Measurements from ENCODE around the gene MRPS27.

The MRPS27 gene

DNA sequence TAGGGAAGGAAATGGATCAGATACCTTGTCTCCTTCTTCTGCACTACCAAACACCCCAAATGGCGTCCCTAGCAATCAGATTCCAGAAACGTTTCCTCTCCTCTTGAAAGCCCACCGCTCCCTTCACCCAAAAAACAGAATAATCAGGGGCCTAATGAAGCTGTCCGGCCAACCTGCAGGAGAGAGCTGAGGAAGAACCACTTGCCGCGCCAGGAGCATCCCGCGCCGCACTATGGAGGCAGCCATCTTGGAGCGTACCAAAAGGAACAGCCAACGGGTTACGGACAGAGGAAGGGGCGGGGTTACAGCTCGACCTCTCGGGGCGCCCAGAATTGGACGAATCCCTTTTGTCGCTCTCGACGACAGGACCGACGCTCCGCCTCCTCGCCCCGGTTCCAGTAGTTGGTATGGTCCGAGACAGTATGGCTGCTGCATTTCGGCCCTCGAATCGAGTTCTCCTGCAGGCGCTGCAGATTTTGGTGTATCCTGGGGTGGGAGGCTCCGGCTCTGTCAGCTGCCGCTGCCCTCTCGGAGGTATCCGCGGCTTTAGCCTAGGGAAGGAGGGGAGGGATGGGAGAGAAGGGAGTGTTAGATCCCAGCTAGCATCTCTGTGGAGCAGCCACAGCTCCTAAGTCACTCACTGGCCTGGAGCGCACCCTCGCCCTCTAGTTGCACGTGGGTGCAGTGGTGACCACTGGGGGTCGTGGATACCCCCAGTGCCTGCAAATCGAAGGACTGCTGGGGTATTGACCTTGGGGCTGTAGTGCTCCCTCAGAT lies at the start of gene MRPS27, which contains the start of gene PTCD2:
Gene MRPS27, minus strand, starts transcription at position 265 of the 777 bp plus-strand sequence. Its CDS starts 19 bp downstream, at position 246.
Gene PTCD2, plus strand, starts transcription at position 398 of the 777 bp plus-strand sequence. Its CDS starts 10 bp downstream, at position 408.
- in situ Hi-C loops (cut with MboI; ENCODE audit: low sequenced_read_pairs) = no loop called here

DNA sequence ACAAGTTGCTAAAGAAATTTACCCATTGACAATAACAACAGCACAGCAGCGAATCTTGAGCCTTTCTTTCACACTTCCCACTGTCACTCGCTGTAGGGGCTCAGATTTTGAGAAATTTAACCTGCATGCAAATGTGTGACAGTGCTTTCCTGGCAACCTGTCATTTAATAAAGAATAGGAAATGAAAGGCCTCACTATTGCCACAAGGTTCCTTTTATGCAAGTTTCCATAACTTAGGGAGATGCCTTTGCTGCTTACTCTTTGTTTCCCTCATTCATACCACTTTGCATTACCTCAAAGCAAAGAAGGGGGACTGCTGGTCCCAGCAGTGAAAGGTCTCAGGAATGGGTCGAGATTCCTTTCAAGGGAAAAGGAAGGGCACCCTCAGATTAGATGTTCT lies 49.7 kb upstream of the MRPS27 start:
- in situ Hi-C loops (cut with MboI; ENCODE audit: low sequenced_read_pairs) = loop anchor here (25.0 kb wide), 1 partner anchor 143 kb away; the partner anchor contains the start of gene ZNF366

DNA sequence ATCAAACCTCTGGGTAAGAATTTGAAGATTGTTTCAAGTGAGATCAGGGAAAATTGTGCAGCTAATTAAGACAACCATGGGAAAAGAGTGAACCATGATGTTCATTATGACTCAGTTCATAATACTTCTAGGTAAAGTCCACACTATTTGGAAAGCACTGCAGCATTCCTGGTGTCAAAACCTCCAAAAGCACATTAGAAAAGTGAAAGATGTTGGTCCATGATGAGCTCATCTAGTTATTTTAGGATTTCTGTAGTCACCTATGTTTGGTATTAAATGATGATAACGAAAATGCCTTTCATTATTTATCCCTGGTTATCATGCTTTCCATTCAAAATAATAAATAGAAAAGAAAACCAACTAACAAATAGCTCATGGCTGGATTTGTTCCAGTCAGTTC lies 49.3 kb upstream of the MRPS27 start:
- in situ Hi-C loops (cut with MboI; ENCODE audit: low sequenced_read_pairs) = loop anchor here (25.0 kb wide), 1 partner anchor 143 kb away; the partner anchor contains the start of gene ZNF366

DNA sequence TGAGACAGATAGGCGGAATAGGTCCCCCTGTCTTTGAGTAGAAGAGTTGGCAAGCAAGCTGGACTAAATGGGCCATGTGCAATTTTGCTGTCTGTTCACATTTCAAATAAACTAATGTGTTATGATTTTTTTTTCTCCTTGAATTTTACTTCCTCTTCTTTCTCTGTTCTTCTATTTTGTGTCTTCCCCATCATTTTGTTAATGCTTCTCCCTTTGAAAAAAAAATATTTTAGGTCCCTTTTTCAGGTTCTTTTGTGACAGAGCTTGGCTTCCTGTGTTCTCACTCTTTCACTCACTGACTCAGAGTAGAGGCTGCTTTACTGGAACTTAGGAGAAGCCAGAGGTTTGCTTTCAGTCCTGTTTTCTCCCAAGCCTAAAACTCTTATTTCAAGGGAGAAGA lies 48.2 kb upstream of the MRPS27 start:
- in situ Hi-C loops (cut with MboI; ENCODE audit: low sequenced_read_pairs) = loop anchor here (25.0 kb wide), 1 partner anchor 144 kb away; the partner anchor contains the start of gene ZNF366

DNA sequence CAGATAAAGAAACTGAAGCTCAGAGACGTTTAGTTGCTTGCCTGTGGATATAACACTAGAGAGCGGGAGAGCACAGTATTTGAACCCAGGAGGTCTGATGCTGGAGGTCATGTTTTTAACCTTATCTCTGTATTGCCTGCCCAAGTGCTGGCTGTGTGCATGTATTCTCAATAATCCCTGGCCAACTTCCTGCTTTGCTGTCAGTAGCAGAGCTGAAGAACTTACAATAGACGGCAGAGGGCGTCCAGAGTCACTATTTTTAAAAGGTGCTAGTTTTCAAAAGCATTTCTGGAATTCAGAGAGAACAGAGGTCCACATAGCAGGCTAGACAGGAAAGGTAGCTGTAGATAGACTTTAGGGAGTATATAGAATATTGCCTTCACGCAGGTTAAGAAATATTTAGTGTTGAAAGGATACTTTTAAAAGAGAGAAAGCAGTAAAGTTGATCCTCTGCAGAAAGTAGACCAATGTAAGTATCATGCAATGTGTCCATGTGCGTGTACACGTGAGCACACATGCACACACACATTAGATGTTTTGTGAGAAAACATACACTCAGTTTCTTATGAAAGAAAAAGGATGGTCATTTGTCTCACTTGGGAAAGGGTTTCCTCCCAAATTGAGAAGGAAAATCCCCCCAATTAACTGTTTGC lies 46.4 kb upstream of the MRPS27 start:
- in situ Hi-C loops (cut with MboI; ENCODE audit: low sequenced_read_pairs) = loop anchor here (25.0 kb wide), 1 partner anchor 146 kb away; the partner anchor contains the start of gene ZNF366

DNA sequence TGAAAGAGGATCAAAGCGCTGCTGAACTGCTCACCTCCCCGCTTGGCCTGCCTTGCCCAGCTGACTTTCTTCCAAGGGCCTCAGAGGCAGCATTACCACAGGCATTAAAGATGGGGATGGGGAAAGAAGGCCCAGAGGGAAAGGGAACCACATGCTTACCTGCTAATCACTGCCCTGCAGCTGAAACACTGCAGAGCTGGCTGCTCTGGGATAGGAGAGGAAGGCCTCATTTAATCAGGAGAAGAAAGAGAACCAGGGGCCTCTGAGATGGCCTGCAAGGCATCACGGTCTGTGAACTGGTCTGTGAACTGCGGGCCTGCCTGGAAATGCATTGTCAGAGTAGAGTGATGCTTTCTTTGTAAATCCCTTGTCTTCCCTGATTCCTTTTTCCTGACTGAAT lies 44.9 kb upstream of the MRPS27 start:
- in situ Hi-C loops (cut with MboI; ENCODE audit: low sequenced_read_pairs) = loop anchor here (25.0 kb wide), 1 partner anchor 147 kb away; the partner anchor contains the start of gene ZNF366

DNA sequence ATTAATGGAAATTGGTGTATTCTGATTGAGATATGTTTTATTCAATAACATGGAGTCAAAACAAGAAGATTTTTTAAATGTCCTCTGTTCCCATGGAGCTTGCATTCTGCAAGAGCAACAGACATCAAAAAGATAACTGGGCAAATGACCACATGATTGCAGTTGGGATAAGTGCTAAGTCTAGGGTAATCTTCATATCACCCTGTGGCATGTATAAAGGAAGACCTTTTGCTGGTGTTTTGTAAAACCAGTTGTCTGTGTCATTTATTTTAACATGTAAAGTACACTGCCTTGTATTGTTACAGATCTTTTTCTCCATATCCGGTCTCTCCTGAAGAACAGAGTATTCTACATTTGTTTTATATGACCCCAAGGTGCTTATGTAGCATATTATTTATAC lies 44.1 kb upstream of the MRPS27 start:
- in situ Hi-C loops (cut with MboI; ENCODE audit: low sequenced_read_pairs) = loop anchor here (25.0 kb wide), 1 partner anchor 148 kb away; the partner anchor contains the start of gene ZNF366

DNA sequence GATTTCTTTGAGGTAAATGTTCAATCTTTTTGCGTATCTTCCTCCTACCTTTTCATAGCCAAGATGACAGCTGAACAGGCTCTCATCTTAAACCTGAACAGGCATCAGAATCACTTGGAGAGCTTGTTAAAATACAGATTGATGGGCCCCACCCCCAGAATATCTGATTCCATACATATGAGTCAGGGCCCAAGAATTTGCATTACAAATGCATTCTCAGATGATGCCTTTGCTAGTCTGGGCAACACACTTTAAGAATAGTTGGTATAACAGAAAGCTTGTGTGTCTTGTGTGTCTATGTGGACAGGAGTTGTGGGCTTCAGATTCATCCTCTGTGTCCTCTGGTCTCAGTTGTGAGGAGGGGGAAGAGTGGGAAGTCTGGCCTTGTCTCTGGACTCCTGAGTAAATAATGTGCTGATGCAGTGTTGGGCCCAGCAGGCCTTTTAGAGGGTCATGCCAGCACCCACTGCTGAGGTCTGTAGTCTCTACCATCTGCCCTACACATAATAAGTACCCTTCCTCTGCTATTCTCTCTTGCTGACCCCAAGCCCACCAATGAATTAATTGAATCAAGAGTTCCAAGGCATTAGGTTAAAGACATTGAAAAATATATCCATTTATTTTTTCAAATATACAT lies 43.2 kb upstream of the MRPS27 start:
- in situ Hi-C loops (cut with MboI; ENCODE audit: low sequenced_read_pairs) = loop anchor here (25.0 kb wide), 1 partner anchor 149 kb away; the partner anchor contains the start of gene ZNF366

DNA sequence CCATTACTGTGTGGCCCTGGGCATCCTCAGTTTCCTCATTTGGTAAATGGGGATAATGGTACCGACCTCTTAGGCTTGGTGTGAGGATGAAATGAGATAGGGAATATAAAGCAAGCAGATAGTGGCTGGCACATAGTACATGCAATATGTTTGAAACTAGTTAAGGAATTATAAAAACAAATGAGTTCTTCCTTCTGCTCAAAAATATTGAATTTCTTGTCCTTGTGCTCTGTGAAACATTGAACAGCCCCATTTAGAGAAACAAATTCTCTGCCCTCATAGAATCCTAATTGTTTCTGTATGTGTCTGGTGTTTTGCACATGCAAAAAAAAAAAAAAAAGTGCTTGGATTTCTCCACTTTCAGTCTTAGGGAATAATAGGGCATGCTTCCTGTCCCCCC lies 39.8 kb upstream of the MRPS27 start:
- in situ Hi-C loops (cut with MboI; ENCODE audit: low sequenced_read_pairs) = loop anchor here (25.0 kb wide), 1 partner anchor 152 kb away; the partner anchor contains the start of gene ZNF366

DNA sequence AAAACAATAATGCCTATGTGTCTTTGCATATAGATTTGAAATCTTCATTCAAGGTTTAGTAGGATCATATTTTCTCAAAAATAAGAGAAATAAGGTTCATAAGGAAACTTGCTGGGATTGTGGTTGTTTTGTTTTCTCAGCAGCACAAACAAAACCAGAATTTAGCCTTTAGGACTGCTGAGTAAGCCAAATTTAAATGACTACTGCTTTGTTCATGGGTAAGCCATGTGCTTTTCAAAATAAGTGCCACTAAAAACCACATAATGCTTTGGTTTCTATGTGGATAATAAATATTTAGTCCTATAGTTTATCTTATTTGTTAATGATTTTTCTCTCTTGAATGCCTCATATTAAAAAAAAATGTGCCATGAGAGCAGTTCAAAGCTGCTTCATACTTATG lies 38.9 kb upstream of the MRPS27 start:
- in situ Hi-C loops (cut with MboI; ENCODE audit: low sequenced_read_pairs) = loop anchor here (25.0 kb wide), 1 partner anchor 153 kb away; the partner anchor contains the start of gene ZNF366

DNA sequence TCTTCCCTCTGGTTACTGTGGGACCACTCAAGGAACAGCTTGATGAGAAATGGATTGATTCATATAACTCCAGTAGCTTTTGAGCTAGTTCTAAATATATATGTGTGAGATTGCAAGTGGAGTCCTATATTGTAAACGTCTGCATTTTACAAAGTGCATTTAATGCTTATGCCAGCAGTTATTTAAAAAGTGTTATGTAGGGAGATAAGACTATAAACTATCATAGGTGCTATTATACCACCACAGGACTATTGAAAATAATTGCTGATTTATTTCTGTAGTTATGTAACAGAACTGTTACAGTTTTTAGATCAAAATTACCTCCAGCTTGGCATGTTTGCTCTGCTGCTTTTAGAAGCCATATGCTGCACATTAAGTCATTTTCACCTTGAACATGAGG lies 36.3 kb upstream of the MRPS27 start:
- in situ Hi-C loops (cut with MboI; ENCODE audit: low sequenced_read_pairs) = loop anchor here (25.0 kb wide), 1 partner anchor 156 kb away; the partner anchor contains the start of gene ZNF366

DNA sequence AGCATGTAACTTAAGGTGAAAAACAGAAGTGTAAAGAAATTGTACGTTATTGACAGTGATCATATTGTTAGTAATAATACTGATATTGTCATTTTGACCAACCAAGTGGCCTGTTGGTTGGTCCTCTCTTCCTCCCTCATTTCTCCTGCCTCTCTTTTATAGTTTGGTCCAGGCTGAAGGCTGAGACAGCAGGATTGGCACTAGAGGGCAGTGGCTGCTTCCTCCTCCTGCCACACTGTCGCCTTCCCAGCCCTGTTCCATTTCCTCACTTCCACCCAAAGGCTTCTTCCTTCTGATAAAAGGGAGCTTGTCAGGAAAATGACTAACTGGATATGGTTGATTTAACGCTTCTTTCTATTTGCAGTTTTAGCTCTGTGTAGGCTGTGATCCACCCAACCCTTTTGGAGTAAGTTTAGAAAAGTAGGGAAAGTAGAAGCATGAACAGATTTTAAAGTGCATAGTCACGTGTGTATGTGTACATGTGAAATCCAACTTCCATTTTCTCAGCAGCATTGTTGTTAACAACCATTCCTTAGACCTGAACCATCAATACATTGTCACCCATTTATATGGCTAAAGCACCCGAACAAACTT lies 35.8 kb upstream of the MRPS27 start:
- in situ Hi-C loops (cut with MboI; ENCODE audit: low sequenced_read_pairs) = loop anchor here (25.0 kb wide), 1 partner anchor 156 kb away; the partner anchor contains the start of gene ZNF366

DNA sequence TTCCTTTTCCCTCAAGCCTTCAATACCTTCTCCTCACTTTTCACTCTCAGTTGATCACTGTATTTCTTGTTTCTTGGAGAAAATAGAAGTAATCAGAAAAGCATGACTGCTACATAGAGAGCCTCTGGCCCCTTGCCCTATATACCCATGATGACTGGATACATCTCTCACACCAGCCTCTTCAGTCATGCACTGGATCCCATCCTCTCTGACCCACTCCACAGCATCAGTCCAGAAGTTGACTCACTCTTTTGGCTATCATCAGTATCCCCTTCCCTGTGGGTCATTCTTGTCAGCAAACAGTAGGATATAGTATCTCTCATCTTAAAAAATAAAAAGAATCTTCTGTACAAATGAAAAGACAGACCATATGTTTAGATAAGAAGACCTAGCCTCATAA lies 33.0 kb upstream of the MRPS27 start:
- in situ Hi-C loops (cut with MboI; ENCODE audit: low sequenced_read_pairs) = loop anchor here (25.0 kb wide), 1 partner anchor 159 kb away; the partner anchor contains the start of gene ZNF366

DNA sequence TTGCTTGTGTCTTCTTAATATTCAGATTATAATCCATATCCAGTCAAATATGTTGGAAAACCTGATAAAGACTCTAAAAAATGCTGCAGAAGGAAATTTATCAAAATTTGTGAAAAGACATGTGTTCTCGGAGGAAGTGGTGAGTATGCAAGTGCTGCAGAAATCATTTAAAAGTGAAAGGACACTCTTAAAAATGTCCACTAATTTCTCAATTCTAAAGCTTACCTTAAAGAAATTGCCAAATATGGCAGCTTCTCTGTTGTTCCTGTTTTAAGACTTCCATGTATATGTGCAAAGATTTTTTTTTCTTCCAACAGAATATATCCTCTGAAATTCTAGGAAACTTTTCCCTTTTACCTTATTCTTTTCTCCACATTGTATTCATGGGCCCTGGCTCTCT lies 32.6 kb upstream of the MRPS27 start:
- in situ Hi-C loops (cut with MboI; ENCODE audit: low sequenced_read_pairs) = loop anchor here (25.0 kb wide), 1 partner anchor 160 kb away; the partner anchor contains the start of gene ZNF366

DNA sequence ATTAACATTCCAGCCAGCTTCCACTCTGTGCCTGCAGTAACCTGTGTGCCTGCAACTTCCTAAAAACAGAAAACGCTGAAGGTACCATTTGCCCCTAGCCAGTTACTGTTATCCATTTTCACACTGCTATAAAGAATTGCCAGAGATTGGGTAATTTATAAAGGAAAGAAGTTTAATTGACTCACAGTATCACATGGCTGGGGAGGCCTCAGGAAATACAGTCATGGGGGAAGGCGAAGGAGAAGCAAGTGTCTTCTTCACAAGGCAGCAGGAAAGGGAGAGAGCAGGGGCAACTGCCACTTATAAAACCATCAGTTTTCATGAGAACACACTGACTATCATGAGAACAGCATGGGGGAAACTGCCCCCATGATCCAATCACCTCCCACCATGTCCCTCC lies 31.3 kb upstream of the MRPS27 start:
- in situ Hi-C loops (cut with MboI; ENCODE audit: low sequenced_read_pairs) = loop anchor here (25.0 kb wide), 1 partner anchor 161 kb away; the partner anchor contains the start of gene ZNF366

DNA sequence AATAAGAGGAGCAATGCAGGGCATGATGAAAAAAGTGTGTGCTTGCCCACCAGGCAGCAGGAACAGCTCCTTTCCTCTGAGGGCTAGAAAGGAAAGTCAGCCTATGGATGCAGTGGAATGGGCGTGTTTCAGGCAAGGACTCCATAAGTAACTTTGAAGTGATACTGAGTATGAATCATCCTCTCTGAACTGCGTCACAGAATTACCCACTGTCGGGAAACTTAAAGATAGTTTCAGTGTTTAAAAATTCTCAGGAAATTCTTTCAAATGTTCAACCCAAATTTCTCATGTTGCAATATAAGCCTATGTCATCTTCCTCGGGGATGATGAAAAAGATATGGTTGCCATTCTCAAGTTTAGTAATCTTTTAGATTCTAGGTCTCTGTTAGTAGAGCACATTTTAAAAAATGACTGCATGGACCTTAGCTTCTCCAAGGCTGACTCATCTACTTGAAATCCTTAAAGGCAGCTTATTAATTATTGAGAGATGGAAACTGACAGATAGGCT lies 27.8 kb upstream of the MRPS27 start:
- in situ Hi-C loops (cut with MboI; ENCODE audit: low sequenced_read_pairs) = no loop called here

DNA sequence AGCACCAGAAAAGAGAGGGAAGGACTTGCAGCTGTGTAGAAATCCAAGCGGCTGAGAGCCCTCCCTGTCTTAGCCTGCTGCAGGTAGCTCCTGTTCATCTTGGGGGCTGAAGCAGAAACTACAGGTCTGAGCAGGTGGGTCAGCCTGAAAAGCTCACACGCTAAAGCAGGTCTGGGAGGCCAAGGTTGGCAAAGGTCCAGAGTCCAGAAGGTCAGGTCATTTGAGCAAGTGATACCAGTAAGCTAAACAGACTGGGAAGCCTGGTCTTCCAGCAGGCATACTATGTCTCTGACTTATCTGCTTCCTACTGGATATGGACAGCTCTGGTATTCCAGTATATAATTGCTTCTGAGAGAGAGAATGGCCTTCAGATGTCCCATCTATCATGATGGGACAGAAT lies 26.4 kb upstream of the MRPS27 start:
- in situ Hi-C loops (cut with MboI; ENCODE audit: low sequenced_read_pairs) = no loop called here

DNA sequence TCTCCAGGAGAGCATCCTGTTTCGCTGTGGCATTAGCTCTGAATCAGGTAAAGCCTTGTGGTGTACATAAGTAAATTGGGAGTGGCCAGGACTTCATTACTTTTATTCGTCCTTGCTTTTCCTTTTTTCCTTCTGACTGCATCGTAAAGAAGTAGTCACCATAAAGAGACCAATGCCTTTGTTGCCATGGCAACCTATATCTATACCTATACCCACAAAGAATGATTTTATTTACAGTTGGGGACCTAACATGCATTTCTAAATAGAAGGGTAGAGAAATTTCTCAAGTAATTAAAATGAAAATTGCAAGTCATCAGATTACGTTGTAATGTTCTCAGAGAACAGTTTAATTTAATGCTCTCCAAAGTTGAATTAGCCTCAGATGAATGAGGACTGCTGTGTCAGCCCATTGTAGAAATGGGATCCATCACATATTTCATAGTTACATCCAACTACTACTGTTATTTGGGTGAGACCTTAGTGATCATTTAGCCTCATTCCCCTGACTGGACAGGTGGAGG lies 18.7 kb upstream of the MRPS27 start:
- in situ Hi-C loops (cut with MboI; ENCODE audit: low sequenced_read_pairs) = no loop called here

DNA sequence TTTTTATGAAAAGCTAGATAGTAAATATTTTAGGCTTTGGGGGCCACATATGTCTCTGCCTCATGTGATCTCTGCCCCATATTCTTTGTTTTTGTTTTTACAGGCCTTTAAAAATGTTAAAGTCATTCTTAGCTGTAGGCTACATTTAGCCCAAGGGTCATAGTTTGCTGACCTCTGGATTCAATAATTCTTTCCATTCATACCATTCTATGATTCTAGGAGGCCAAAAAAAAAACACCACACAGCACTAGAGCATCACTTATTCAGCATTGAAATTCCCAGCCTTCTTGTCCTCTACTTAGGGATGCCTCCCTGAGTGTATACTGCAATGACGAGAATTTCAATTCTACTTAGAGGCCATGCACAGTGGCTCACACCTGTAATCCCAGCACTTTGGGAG lies 17.1 kb upstream of the MRPS27 start:
- in situ Hi-C loops (cut with MboI; ENCODE audit: low sequenced_read_pairs) = no loop called here

DNA sequence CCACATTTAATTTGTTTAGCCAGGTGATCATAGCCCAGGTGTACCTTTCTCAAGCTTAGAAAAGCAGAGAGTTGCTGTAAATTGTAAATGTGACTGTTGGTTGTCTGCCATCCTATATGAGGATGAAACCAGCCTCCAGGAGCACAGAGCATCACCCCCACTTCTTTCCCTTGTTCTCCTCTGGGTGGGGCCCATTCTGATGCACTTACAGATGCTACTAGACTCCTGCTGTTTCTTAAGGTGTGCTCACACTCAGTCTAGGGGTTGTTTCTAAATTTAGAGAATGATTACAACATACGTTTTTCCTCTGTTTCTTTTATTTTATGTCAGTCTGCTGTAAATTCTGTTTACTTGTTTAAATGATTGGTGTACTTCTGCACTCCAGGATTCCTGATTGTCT lies 10.7 kb upstream of the MRPS27 start:
- in situ Hi-C loops (cut with MboI; ENCODE audit: low sequenced_read_pairs) = no loop called here

Measured in HL-60/S4 treated with phorbol 12-myristate 13-acetate at 8.2 ng/mL for 4 days and 3 days (cell line).